ENCODE results near the gene GLE1.
"Not testable (repeated sequence)": the region's sequence is repeated elsewhere in the genome, so short reads cannot be mapped to it uniquely, and the experiment has no call there.

GLE1 gene

GRCh38 chr9:128552744-128553440 lies 48.4 kb downstream of the GLE1 start:
- no peak for DNase-seq

DNA sequence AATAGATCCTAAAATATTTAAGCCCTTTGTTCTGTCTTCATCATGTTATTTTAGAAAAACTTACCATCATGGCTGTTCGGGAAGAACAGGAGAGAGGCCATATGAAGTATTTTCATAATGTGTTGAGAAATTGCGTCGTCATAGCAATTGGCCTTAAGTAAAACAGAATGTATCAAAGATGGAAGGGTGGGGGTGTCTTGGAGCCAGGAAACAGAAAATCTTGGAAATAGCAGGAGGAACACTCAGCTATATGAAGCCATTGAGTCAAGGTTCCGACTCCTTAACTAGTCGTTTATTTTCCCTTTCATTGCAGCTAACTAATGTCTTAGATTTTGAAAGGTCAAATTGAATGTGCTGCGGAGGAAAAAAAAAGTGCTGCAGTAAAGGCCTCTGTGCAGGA lies 49.2 kb downstream of the GLE1 start:
- DNase-seq, result no peak

- DNase-seq, result no peak
Observed at GRCh38 chr9:128554155-128554862, 49.8 kb downstream of the GLE1 start.

DNA sequence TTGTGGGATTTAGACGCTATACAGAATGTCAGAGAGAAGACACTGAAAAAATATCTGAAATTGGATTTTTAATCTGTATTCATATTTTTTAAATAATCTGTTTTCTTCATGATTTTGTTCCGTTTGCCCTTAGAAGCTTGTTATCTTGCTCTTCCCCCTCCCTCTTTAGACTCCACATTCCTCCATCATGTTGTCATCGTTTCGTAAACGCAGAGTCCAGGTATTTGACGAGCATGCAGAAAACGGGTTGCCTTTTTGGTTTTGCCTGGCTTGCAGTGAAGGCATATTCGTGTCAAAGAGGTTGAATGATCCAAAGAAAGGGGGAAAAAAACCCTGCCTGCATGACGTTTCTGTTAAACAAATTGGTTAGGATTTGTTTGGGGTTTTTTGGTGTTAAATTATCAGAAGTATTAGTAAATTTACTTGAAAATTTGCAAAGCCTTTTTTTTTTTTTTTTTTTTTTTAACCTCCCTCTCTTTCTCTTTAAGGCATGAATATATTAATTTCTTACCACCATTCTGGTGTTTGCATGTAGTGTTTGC lies 50.7 kb downstream of the GLE1 start:
- no peak for DNase-seq

- DNase-seq, result no peak
Observed at GRCh38 chr9:128556276-128556675, 51.8 kb downstream of the GLE1 start.

GRCh38 chr9:128556926-128557634 lies 52.6 kb downstream of the GLE1 start:
- DNase-seq, result no peak

DNA sequence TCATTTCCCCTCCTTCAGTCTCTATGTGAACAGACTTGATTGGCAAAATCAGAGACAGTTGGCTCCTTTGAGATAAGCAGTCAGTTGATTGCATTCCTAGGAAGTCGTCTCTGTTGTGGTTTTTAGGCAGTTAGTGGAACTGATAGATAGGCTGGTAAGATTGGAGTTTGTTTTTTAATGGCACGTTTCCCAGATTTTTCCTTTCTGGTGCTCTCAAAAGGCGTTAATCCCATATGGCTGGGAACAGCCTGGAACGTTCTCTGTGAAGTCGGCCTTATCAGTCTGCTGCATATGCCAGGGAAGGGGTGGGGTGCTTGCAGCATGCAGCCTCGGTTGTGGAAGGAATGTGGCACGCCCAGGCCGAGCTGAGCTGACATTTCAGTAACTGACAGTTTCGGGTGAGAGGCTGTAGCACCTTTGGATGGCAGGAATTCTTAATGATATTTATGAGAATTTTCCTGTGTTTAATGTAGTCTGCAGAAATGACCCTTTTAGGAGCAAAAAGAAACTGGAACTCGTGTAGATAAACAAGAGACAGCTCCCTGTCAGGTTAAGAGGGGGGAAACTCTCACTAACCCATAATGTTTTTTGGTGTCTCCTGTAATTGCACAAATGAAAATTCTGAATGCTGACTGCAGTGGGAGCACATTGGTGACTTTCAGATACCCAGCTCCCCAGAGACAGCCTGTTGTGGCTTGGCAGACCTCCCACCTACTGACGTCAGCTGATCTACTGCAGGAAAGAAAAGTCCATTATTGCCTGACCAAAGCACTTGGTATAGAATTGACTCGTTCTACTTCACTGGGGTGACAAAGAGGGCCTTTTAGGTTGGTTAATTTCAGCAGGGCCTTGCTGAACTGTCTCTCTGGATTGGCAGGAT lies 54.2 kb downstream of the GLE1 start:
- DNase-seq, result peak; percentile 85

DNA sequence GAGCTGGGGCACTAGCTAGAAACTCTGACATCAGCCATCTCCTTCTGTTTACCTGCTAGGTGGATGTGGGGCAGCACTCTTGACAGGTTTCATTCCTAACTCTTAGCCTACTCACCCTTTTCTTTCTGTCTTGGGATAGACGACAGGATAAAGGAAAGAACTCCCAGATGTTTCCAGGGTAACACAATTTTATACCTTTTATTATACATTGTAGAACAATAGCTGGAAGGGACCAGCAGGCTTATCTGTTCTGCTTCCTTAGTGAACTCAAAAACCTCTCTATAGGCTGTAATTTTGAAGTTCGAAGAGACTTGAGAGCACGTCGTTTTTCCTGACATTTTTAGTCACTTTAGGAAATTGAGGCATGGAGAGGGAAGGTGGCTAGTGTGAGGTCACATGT lies 61.1 kb downstream of the GLE1 start:
- DNase-seq, result no peak

DNA sequence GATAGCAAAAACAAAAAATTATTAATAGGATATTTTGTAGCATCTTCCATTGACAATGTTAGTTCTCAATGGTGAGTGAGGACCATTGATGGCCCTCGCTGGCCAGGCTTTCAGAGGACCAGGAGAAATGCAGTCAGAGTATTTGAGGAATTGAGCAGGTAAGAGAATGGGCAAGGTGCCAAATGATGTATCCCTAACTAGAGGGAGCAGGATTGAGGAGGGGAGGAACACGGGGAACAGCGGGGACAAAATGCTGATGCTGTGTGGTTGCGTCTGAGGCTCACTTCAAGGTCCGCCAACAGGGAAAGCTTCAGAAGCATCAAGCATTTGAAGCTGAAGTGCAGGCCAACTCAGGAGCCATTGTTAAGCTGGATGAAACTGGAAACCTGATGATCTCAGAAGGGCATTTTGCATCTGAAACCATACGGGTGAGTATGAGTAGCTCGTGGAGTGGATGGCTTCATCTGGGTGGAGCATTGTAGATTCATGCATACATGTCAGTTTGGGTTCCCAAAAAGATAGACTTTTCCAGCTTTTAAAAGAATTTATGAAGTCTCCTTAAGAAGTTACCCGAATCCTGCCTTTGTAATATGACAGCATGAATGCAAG lies 64.1 kb downstream of the GLE1 start:
- peak; percentile 79 for DNase-seq

GRCh38 chr9:128575469-128575868 lies 71.0 kb downstream of the GLE1 start:
- DNase-seq, result no peak

DNA sequence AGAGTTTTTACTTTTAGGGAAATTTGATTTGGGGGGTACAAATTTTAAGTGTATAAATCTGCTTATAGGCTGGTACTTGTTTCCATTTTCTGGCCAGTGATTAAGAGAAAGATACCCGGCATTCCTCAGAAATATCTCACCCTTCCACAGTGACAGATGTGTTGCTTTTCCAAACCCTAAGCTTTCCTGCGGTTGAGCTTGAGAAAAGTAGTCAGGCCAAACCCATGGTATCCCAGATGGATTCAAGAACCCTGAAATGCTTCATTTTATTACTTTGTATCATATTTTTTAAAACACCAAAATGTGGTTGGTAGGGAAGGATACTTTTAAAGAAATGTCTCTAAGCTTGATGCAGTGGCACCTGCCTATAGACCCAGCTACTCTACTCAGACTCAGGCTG lies 71.4 kb downstream of the GLE1 start:
- DNase-seq, result no peak

DNA sequence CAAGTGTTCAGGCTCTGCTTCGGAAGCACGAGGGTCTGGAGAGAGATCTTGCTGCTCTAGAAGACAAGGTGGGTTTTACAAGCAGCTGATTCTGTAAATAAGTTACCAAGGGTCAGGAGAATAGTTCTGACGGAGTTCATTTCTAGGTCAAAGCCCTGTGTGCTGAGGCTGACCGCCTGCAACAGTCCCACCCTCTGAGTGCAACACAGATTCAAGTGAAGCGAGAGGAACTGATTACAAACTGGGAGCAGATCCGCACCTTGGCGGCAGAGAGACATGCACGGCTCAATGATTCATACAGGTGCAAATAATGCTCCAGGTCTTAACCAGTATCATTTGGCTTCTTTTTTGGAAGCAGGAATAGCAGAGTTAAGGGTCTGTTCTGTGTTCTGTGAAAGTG lies 72.7 kb downstream of the GLE1 start:
- no peak for DNase-seq

DNA sequence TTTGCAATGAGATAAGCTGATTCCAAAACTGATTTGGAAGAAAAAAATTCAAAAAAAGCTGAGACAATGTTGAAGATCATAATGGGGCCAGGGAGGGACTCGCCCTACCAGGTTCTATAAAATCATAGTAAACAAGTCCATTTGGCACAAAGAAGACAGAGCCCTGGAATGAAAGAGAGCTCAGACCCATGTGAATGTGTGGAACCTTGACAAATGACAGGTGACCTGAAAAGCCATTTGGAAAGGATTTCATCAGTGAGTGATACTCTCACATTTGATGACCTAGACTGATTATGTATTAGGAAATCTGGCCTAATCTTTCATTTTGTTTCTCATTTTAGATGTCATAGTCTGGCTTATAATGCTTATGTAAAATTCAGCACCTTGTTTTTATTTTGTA lies 74.7 kb downstream of the GLE1 start:
- no peak for DNase-seq

DNA sequence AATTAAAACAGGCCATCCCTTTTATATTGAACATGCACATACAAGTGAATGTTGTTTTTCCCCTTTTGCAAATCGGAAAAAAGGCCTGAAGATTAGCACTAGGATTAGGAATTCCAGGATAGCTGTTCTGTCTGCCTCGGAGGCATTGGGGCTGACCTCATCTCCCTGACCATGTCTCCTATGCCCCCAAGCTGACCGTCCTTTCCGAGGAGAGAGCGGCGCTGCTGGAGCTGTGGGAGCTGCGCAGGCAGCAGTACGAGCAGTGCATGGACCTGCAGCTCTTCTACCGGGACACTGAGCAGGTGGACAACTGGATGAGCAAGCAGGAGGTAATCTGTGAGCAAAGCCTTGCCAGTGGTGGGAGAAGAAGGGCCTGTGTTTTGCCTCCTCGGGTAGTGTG lies 76.2 kb downstream of the GLE1 start:
- no peak for DNase-seq

- not testable (repeated sequence) for DNase-seq
Observed at GRCh38 chr9:128585155-128585554, 80.6 kb downstream of the GLE1 start.

DNA sequence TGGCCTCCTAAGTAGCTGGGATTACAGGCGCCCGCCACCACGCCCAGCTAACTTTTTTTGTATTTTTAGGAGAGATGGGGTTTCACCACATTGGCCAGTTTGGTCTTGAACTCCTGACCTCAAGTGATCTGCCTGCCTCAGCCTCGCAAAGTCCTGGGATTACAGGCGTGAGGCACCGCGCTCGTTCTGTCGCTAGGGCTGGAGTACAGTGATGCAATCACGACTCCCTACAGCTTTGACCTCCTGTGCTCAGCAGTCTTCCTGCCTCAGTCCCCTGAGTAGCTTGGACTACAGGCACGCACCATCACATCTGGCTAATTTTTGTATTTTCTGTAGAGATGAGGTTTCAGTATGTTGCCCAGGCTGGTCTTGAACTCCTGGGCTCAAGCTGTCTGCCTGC lies 82.4 kb downstream of the GLE1 start:
- not testable (repeated sequence) for DNase-seq

GRCh38 chr9:128587453-128587852 lies 82.9 kb downstream of the GLE1 start:
- DNase-seq, result no peak

GRCh38 chr9:128588581-128589233 lies 84.2 kb downstream of the GLE1 start:
- no peak for DNase-seq
